Left lobe of liver (tissue), 2 donors: ENCODE data around the gene GRAMD4. TPM values are rescaled to one million over a fixed set of nuclear protein-coding genes. Genes with fewer than 3 reads are reported as not detected.

ENCODE experiments used
- ATAC-seq: fragments of 200-7000 bp; cut with Tn5 transposase; one replicate; pipeline ENCODE4 v1.9.1; 2020; ENCODE audit warnings: mild to moderate bottlenecking, moderate library complexity
- DNase-seq: peaks from one replicate; pipeline ENCODE4 v3.0.0-alpha.2; 2020; ENCODE audit warnings: low spot score
- total RNA-seq: library from RNA; stranded (reverse); gene quantifications from one replicate; pipeline ENCODE4 v1.2.1, GENCODE V29; 2021
- donor health status: DM: no; HTN: no; CAD: no; lungs with moderate emphysema.
- donor health status: DM: no; HTN: yes; CAD: no.

Gene GRAMD4
- total RNA-seq, 1 donor from 2014 or later, result 42.5 TPM

DNA sequence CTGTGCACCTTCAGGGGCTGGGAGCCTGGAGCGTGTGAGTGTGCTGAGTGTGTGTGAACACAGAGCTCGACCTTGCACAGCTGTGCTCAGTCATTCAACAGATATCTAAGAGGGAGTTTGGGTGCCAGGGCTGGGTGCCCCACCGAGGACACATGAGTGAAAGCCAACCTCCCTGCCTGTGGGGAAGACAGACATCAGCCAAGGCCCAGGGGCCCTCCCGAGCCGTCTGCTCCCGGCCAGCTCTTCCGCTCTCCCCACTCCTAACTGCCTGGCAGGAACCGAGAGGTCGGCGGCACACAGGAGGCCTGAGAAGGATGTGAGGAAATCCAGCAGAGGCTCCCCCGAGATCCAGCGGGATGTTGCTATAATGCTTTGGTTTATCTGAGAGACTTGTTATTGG is 85.9 kb downstream of the GRAMD4 start:
- DNase-seq, result no peak

DNA sequence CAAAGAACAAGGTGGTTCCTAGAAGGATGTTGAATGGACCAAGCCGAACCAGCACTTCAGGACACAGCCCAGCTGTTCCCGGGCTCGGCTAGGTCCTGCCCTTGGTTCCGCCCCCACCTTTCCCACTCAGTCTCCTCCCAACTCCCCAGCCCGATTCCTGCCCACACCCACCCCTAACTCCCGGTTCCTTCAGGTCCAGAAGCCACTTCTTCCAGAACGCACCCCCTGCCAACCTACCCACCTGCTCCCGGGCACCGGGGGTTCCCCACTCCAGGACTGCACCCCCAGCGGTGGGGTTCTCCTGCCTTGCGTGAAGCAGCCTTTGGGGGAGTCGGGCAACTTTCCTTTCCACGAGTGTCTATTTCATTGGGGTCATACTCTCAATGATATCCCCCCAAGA is 87.1 kb downstream of the GRAMD4 start:
- DNase-seq, result no peak
- no peak for ATAC-seq

More for the DNA sequence above, 85.9 kb downstream of the GRAMD4 start:
- ATAC-seq, result no peak

DNA sequence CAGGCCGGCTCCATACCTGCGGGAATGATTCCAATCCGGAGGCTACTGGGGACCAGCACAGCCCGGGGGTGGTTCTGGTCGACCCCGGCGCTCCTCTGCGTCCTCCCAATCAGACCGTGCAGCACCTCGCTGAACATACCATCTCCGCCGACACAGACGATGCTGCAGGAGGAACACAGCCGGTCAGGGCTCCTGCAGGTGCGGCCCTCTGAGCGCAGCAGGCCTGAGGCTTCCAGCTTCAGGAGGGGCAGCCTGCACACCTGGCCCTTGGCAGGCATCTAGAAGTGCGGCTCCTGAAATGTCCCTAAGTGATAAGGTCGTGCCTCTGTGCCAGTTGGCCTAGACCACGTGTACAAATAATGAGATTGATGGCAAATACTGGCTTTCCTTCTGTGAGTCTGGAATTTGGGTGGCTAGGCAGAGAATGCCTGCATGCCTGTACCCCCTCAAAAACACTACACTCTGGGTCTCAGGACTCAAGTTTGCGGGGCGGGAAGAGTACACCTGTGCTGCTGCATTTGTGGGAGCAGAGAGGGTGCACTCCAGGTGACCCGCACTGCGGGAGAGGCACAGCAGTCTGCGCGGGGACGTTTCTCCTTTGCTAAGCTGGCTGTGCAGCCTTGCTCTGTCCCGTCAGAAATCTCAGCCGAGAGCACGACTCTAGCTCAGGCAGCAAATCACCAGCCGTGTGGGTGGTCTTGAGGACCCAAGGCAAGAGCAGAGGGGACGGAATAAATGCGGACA is 87.8 kb downstream of the GRAMD4 start:
- ATAC-seq, result no peak
- DNase-seq, result no peak

DNA sequence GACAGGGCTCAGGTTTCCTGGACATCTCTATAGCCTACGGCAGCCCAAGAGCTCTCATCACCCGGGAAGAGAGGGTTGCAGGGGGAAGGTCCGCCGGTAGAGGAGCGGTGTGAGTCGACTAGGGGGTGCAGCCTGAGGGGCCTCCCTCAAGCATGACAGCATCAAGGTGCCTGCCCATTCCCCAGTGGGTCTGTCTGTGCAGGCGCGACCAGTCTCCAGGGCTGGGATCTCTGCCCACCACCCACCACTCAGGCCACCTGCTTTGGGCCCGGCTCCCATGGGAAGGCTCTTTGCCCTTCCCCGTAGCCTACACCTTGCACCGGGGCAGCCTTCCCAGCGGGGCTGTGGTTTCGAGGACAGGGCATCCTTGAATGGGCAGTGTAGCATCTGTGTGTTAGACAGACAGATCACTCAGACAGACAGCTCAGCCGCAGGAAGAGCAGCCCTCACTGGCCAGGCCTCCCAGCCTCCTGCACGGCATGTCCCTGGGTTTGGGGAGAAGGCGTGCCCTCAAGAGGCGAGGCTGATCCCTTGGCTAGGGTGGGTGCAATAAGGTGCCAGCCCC is 88.7 kb downstream of the GRAMD4 start:
- DNase-seq (no peak), ATAC-seq (no peak)

DNA sequence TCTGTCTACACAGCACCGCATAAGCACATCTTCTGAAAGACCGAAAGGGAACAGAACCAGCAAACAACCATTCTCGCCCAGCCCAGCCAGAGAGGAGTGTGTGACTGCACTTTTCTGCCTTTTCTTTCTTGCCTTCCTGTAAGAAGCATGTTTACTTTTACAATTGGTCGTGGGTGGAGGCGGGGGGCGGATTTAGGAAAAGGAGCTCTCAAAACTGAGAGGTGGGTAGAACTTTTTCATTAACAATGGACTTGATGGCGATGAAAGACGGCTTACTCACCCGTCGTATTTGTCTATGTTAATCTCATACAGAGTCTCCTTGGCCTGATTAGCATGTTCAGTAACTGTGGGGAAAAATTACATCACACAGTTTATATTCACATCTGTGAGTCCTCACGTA is 90.6 kb downstream of the GRAMD4 start:
- DNase-seq, result no peak
- ATAC-seq, result no peak

DNA sequence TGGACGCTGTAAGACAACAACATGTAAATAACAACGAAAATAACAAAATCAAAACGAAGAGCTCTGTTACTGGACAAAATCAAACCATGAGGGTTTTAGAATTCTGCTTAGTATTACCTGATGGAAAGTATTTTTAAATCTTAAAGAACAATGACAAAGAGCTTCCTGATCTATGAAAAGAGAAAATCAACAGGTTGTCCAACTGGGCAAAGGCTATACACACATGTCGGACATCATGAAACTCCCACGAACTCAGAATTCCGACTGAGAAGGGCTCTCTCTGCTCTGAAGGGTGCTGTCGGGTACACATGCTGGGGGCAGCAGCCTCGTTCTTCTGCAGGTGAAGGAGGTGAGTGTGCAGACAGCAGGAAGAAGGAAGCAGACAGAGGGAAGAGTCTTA is 92.1 kb downstream of the GRAMD4 start:
- ATAC-seq (no peak), DNase-seq (no peak)

DNA sequence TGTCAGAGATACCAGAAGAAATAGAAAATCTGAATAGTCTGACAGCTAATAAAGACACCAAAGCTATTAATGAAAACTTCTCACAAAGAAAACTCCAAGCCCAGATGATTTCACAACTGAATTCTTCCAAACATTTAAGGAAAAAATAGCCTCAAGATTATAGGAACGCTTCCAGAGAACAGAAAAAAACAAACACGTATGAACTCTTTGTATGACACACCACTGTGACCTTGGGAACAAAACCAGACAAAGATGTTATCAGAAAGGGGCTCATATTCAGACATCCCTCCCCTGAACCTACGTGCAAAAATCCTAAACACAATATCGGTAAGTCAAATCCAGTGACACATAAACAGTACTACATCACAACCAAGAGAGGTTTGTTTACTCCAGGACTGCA is 94.4 kb downstream of the GRAMD4 start:
- DNase-seq, result no peak
- ATAC-seq, result no peak

DNA sequence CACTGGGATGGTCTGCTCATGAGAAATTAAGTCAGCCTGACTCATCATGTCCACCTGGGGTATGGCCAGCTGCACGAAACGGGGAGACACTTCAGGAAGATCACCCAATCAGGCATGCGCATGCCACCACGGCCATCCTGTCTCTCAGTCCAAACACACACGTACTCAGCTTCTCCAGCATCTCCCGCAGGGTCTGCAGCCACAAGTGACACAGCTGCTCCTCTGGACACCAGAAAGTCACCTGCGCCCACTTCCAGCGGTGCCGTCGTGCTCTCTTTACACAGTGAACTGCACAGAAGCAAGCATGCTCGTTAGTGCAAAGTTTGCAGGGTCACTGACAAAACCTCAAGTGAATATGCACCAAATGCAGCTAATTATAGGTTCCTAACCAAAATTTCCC is 99.7 kb downstream of the GRAMD4 start:
- no peak for DNase-seq
- no peak for ATAC-seq

DNA sequence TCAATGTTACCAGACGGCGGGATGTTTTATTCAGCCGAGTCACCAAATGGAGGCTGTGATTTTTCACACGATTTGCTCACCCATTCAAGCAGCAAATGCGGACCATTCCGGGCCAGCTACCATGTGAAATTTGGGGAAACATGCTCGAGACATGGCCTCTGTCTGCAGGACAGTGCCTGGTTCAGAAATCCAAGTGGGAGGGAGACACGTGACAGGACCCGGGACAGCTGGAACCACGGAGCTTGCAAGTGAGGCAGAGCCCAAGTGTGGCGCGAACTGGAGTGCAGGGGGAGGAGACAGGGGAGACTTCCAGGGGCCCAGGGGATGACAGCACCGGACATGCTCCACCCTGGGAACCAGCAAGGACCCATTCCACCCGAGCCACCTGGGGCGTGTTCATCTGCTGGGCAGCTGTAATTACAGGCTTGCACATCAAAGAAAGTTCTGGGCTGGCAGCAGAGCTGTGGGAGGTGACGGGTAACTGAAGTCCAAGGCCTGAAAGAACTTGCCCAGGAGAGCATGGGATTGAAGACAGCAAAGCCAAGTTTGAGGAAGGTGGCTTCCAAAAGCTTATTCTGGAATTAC is 101.4 kb downstream of the GRAMD4 start:
- no peak for DNase-seq
- ATAC-seq, result no peak

DNA sequence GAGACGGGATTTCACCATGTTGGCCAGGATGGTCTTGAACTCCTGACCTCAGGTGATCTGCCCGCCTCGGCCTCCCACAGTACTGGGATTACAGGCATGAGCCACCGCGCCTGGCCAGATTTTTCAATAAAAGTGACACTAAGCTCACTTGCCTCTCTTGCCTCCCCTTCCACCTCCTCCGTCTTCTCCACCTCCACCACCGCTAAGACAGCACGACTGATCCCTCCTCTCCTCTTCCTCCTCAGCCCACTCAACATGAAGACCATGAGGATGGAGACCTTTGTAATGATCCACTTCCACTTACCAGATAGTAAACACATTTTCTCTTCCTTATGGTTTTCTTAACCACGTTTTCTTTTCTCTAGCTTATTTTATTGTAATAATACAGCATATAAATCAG is 103.7 kb downstream of the GRAMD4 start:
- ATAC-seq, result no peak
- no peak for DNase-seq

DNA sequence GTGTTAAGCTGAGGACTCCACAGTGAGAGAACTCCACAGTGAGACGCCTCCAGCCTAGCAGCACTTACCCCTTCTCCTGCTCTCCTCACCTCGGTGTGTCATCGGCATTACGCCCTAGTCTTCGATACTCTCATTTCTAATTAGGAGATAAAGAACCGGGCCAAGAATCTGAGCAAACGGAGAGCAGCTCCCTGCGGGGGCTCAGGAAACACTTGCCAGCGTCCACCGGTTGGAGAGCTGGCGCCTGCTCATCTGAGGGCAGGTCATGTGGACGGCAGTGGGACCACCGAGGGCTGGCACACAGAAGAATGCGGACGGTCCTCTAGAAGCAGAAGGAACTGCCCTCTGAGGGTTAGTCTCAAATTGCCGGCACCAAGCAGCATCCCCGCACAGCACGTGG is 104.9 kb downstream of the GRAMD4 start:
- no peak for DNase-seq
- no peak for ATAC-seq

DNA sequence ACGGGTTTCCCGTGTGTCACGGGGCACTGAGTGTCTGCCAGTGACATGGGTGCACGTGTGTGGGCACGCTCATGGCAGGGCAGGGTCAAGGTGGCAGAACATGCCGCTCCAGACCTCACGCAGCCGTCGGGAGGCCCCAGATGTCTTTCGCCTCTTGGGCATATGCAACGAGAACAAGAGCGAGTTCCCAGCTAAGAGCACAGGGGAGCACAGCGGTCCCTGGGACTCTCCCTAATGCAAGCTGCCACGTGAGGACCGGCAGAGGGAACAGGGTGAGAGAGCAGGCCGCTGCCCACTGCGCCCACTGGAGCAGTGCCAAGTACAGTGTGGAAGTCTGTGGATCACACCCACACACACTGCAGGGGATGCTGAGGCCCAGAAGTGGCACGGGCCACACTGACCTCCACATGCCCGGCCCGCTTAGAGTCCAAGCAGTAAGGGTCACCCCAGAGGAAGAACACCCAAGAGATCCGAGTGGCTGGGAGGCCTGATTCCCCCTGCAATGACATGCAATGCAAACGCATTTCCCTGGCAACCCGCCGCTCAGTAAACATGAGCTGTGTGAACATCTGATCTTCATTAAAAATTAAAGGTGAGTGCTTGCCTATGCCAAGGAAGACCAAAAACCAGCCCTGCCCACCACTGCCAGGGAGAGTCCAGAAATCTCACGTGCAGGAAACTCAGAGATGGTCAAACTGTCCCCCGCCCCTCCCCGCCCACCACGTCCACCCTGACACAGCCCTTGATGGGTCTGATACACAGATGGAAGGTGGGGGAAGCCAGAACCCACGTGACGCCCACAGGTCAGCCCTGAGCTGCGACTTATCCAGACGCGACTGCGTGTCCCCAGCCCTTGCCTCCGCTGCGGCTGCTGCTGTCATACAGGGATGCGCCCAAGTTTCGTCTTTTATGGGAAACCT is 106.1 kb downstream of the GRAMD4 start:
- ATAC-seq, result peak; percentile 75
- DNase-seq, result peak; percentile 88

DNA sequence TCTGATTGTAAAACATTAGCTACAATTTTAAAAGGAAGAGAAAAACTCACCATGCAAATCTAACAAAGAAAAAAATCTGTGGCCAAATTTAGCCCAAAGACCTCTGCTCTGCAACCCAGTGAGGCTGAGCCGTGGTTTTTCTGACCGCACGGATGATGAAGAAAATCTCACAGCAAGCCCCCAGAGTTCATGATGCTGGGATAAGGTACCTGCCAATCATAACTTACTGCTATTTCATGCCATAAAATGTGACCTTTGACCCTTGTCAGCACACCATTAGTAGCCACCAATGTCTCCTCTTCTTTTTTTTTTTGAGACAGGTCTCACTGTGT is 106.8 kb downstream of the GRAMD4 start:
- DNase-seq (no peak), ATAC-seq (no peak)

DNA sequence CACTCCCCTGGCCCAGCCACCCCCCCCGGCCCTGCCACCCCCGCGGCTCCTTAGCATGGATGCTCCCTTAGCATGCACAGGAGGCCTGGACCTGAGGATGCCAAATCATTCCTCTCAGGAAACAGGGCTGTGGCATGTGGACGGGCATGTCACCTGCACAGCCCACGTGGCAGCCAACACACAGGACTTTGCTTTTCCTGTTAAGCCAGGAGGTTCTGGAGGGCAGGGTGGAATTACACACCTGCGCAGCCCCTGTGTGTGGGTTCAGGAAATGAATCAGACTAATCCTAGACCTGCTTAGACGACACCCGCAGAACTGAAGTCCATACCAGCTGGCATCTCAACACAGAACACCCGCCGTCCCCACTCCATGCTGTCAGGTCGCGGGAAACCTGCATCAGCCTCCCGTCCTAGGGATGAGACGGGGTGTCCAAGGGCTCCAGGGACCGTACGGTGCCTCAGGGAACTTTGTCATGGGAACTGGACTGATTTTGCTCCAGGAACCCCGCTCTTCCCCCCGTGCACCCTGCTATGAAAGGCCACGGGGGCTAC is 107.7 kb downstream of the GRAMD4 start:
- ATAC-seq, result peak; percentile 13
- DNase-seq, result peak; percentile 73

DNA sequence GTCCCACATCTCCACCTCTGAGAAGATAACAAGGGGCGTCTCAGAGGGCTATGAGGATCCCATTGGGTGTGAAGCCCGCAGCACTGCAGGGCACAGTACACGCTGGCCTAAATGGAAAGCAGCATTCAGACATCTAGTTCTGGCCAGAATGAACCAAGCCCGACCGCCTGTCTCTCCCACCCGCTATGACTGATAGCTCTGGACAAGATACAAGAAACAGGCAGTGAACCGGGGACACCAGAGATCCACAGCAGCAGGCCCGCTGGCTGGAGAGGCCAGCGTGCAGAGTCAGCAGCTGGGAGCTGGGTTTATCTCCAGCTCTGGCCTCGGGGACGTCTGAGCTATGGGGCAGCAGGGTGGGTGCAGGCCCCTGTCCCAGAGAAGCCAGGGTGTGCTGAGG is 108.3 kb downstream of the GRAMD4 start:
- DNase-seq (no peak), ATAC-seq (peak; percentile 1)

Other genes starting within 250 kb of the GRAMD4 start
- gene CELSR1, start 82.8 kb upstream of the GRAMD4 start, total RNA-seq, result 8.4 TPM
- gene CERK, start 117.9 kb downstream of the GRAMD4 start, total RNA-seq, result 22.0 TPM
- gene TBC1D22A, start 142.3 kb downstream of the GRAMD4 start, total RNA-seq, result 12.4 TPM